Endothelial cell of umbilical vein (primary cell): ENCODE data around the gene LIPG. TPM values are rescaled to one million over a fixed set of nuclear protein-coding genes. Genes with fewer than 3 reads are reported as not detected.
"Not testable (repeated sequence)": the region's sequence is repeated elsewhere in the genome, so short reads cannot be mapped to it uniquely, and the experiment has no call there.

ENCODE experiments used
- BruUV-seq: library from RNA; stranded (reverse); fragments of 400-500 nt; replicated peaks from 2 replicates; lab custom pipeline; 2021; lab: Mats Ljungman, UMichigan
- CTCF ChIA-PET: fragments of 300-600, 350-600 bp; sonication (Branson Sonifier 250); formaldehyde crosslinking; loops from one replicate; lab custom pipeline; 2021; ENCODE audit warnings: antibody characterized with exemption, inconsistent platforms; lab: Charles Lee
- POLR2A ChIA-PET: fragments of 300-600, 350-600 bp; sonication (Branson Sonifier 250); formaldehyde crosslinking; loops from one replicate; lab custom pipeline; 2021; ENCODE audit warnings: antibody characterized with exemption, inconsistent platforms; lab: Charles Lee
- DNase-seq: peaks from one replicate; pipeline ENCODE4 v3.0.0-alpha.2; 2011; ENCODE audit warnings: low read depth, low spot score
- FAIRE-seq: peaks from 2 replicates; lab custom pipeline; 2011; peaks lifted over from hg19 to GRCh38; lab: Jason Lieb, UNC
- H2AFZ ChIP-seq: 2 replicates; pipeline ENCODE4 v1.6.0; 2012; ENCODE audit warnings: low read depth, low read length, control low read depth, inconsistent platforms
- H3K27ac ChIP-seq: 2 replicates; pipeline ENCODE4 v1.5.1; 2011; ENCODE audit warnings: low read depth, mild to moderate bottlenecking, control low read depth, low read length, moderate library complexity; ENCODE audit not compliant: insufficient read depth
- H3K27me3 ChIP-seq, 2 experiments: 2 replicates each; pipeline versions ENCODE4 v1.6.0 to v1.6.1; 2011; ENCODE audit warnings: low read length in 2 of 2, mixed read lengths in 1 of 2; ENCODE audit not compliant: control insufficient read depth in 2 of 2, insufficient read depth in 2 of 2
- H3K36me3 ChIP-seq, 2 experiments: 2 replicates in 1 of 2; 3 replicates in 1 of 2; pipeline ENCODE4 v1.5.1; 2011; ENCODE audit warnings: low read length in 2 of 2, mild to moderate bottlenecking in 1 of 2, moderate library complexity in 1 of 2; ENCODE audit not compliant: control insufficient read depth in 2 of 2, insufficient read depth in 2 of 2; ENCODE audit errors: extremely low read depth in 1 of 2
- H3K4me1 ChIP-seq: 3 replicates; pipeline ENCODE4 v1.5.1; 2011; ENCODE audit warnings: mild to moderate bottlenecking, low read length; ENCODE audit not compliant: control insufficient read depth, insufficient read depth; ENCODE audit errors: extremely low read depth
- H3K4me2 ChIP-seq: 2 replicates; pipeline ENCODE4 v1.6.1; 2011; ENCODE audit warnings: low read length, control low read depth, mixed read lengths; ENCODE audit not compliant: insufficient read depth
- H3K4me3 ChIP-seq, 3 experiments: fragments of 200-600 bp in 1 of 3; sonication (generic), shearing (Covaris generic) in 1 of 3; replicated peaks in 1 of 3; 2 replicates each; pipeline ENCODE4 v1.5.1; 2011 to 2016; ENCODE audit warnings: control low read depth in 3 of 3, low read length in 3 of 3, mild to moderate bottlenecking in 2 of 3, inconsistent platforms in 1 of 3, low read depth in 1 of 3, moderate library complexity in 1 of 3; ENCODE audit not compliant: insufficient read depth in 1 of 3
- H3K79me2 ChIP-seq: 2 replicates; pipeline ENCODE4 v1.6.0; 2012; ENCODE audit warnings: low read length, inconsistent platforms; ENCODE audit not compliant: control insufficient read depth, insufficient read depth
- H3K9ac ChIP-seq: replicated peaks from 2 replicates; pipeline ENCODE3; 2011; ENCODE audit warnings: low read length, control low read depth; ENCODE audit not compliant: insufficient read depth; ENCODE audit errors: extremely low read depth
- H3K9me1 ChIP-seq: replicated peaks from 3 replicates; pipeline ENCODE4 v1.6.0; 2011; ENCODE audit warnings: mild to moderate bottlenecking, low read length; ENCODE audit not compliant: control insufficient read depth, insufficient read depth; ENCODE audit errors: extremely low read depth
- H3K9me3 ChIP-seq: replicated peaks from 2 replicates; pipeline ENCODE4 v1.5.1; 2012; ENCODE audit warnings: low read length, inconsistent platforms; ENCODE audit not compliant: control insufficient read depth, insufficient read depth
- H4K20me1 ChIP-seq: replicated peaks from 2 replicates; pipeline ENCODE3; 2011; ENCODE audit warnings: mild to moderate bottlenecking, low read length; ENCODE audit not compliant: control insufficient read depth, insufficient read depth; ENCODE audit errors: extremely low read depth
- CTCF ChIP-seq, 2 donors: IDR thresholded peaks; 1 replicate in 1 of 2; 2 replicates in 1 of 2; pipeline ENCODE4 v1.5.1; 2011; ENCODE audit warnings: low read length in 2 of 2, mild to moderate bottlenecking in 2 of 2, moderate library complexity in 2 of 2, control low read depth in 1 of 2, inconsistent platforms in 1 of 2, low read depth in 1 of 2; ENCODE audit not compliant: insufficient read depth in 1 of 2; ENCODE audit errors: extremely low read depth in 1 of 2
- EZH2 ChIP-seq: IDR thresholded peaks from 2 replicates; pipeline ENCODE4 v1.6.1; 2012; ENCODE audit warnings: borderline replicate concordance, low read depth, mild to moderate bottlenecking, moderate library complexity, low read length, inconsistent platforms; ENCODE audit not compliant: severe bottlenecking
- FOS ChIP-seq: IDR thresholded peaks from 2 replicates; pipeline ENCODE4 v1.6.1; 2011; ENCODE audit warnings: mild to moderate bottlenecking, low read length, moderate library complexity, borderline replicate concordance; ENCODE audit not compliant: insufficient read depth
- GATA2 ChIP-seq: IDR thresholded peaks from 2 replicates; pipeline ENCODE4 v1.7.0; 2011; ENCODE audit warnings: low read depth, mild to moderate bottlenecking, moderate library complexity, mixed read lengths, low read length; ENCODE audit not compliant: insufficient read length, insufficient read depth
- JUN ChIP-seq: IDR thresholded peaks from 2 replicates; pipeline ENCODE4 v1.6.1; 2011; ENCODE audit warnings: borderline replicate concordance, low read depth; ENCODE audit not compliant: insufficient read length, insufficient read depth
- MYC ChIP-seq: IDR thresholded peaks from one replicate; pipeline ENCODE4 v1.6.1; 2011; ENCODE audit warnings: mild to moderate bottlenecking, low read depth, low read length
- POLR2A ChIP-seq: IDR thresholded peaks from 2 replicates; pipeline ENCODE4 v1.6.1; 2012; ENCODE audit warnings: low read depth, mild to moderate bottlenecking, control low read depth, low read length
- POLR2AphosphoS5 ChIP-seq: IDR thresholded peaks from 2 replicates; pipeline ENCODE4 v1.6.1; 2012; ENCODE audit warnings: low read depth, mild to moderate bottlenecking, control low read depth, low read length, moderate library complexity; ENCODE audit not compliant: insufficient read depth
- dilution Hi-C: fragments of 300-500 bp; cut with MboI; formaldehyde crosslinking; loops from one replicate; pipeline ENCODE4 v1.15.0; 2019; ENCODE audit warnings: low sequenced_read_pairs; ENCODE audit not compliant: extremely low pct_ligation_motif_present
- intact Hi-C: fragments of 100-400 bp; cut with micrococcal nuclease; formaldehyde crosslinking; loops from one replicate; pipeline ENCODE4 v1.10.0; 2022
- polyA plus RNA-seq, 4 experiments: library from polyadenylated mRNA; depleted of rRNA in 3 of 4; stranded (reverse) in 3 of 4; unstranded in 1 of 4; fragments of >200 nt; gene quantifications; 2 replicates each; pipeline versions ENCODE4 v1.2.1 to v1.2.3, GENCODE V29; 2011 to 2012; ENCODE audit warnings: missing spikeins in 1 of 4
- total RNA-seq: library from RNA; stranded (reverse); gene quantifications from 2 replicates; pipeline ENCODE4 v1.2.3, GENCODE V29; 2021
- TF ChIP-seq, protein P1 (sequence below): IDR thresholded peaks from 2 replicates; pipeline ENCODE4 v1.6.1; 2011; ENCODE audit not compliant: insufficient read depth, insufficient read length

The LIPG gene
- total and polyA plus RNA-seq, 2 donors (not counting 3 experiments of a cell fraction or from before 2014, with no cell fraction given), result 80.6 to 86.3 TPM

DNA sequence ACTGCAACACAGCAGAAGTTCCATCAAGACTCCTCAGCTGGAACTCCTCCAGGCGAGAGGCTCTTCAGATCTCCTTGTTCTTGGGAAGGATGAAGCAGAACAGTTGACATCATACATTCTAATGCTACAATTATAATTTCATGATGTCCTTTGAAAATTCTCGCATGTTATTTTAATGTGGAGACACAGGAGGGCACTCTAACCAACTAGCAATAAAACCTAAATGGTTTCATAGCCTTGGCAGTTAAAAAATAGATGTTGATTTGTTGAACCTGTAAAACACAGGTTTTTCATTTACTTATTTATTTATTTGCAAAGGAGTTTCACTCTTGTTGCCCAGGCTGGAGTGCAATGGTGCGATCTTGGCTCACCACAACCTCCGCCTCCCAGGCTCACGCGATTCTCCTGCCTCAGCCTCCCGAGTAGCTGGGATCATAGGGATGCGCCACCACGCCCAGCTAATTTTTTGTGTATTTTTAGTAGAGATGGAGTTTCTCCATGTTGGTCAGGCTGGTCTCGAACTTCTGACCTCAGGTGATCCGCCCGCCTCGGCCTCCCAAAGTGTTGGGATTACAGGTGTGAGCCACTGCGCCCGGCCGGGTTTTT lies 2.4 kb upstream of the LIPG start:
- dilution Hi-C loops, H3K9ac ChIP-seq, H3K9me1 ChIP-seq, H3K9me3 ChIP-seq, BruUV-seq, H4K20me1 ChIP-seq, H3K4me3 ChIP-seq, H3K27me3 ChIP-seq, H3K36me3 ChIP-seq, H3K4me2 ChIP-seq, H2AFZ ChIP-seq, H3K27ac ChIP-seq: not testable (repeated sequence)
- Histone ChIP-seq H3K4me1 (peaks cover 23% of the 10 kb centered on the region), H3K79me2 (peaks cover 34% of the 10 kb centered on the region)
- peak; percentile 51 for DNase-seq
- ChIA-PET CTCF (interaction anchor here (0.7 to 7.6 kb wide), 18 partner anchors 11 to 301 kb away, joined by 3 to 162 read pairs (median 6); no protein-coding TSS in a partner anchor), POLR2A (interaction anchor here (1.1 kb wide), 1 partner anchor 335 kb away, joined by 3 read pairs; no protein-coding TSS in a partner anchor)
- intact Hi-C loops, result loop anchor here (1.0 kb wide), 5 partner anchors 49 to 299 kb away; no protein-coding TSS in a partner anchor
- peak; percentile 18 to 22 for TF ChIP-seq CTCF (IDR thresholded peaks at IDR 0.05; ENCODE audit: extremely low read depth in 1 of 2, insufficient read depth in 1 of 2, low read depth in 1 of 2, low read length in 2 of 2)
- peak; percentile 35 for FAIRE-seq

DNA sequence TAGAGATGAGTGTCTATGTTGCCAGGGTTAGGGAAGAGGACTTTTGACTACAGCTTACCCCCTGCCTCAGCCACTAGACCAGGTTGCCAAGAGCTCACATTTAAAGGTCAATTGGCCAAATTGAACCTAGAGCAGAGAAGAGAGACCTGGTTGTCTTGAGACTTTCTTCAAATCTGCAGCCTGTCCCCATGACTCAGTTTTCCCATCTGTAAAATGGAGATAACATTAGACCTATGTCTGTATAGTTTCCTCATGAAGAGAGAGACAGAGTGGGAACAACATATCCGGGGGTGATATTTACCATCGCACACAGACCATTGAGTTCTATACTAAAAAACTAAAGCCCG lies 1.6 kb upstream of the LIPG start:
- peak overlapping the region in 1 of 3 experiments; percentile 83 for H3K4me3 ChIP-seq
- FAIRE-seq, result no peak

More for the DNA sequence above, 1.6 kb upstream of the LIPG start:
- dilution Hi-C loops, result no loop called here
- intact Hi-C loops, result loop anchor here (5.0 kb wide), 1 partner anchor 87 kb away; no protein-coding TSS in a partner anchor
- TF ChIP-seq JUN (no peak), EZH2 (no peak), FOS (no peak), POLR2AphosphoS5 (no peak), GATA2 (no peak), MYC (no peak), POLR2A (no peak), CTCF (IDR thresholded peaks at IDR 0.05; ENCODE audit: extremely low read depth in 1 of 2, insufficient read depth in 1 of 2, low read depth in 1 of 2, low read length in 2 of 2) (no peak)
- TF ChIP-seq, protein P1, sequence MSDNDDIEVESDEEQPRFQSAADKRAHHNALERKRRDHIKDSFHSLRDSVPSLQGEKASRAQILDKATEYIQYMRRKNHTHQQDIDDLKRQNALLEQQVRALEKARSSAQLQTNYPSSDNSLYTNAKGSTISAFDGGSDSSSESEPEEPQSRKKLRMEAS, result no peak
- Histone ChIP-seq H3K27me3 (no peaks in the 10 kb centered on the region), H2AFZ (peak overlapping the region; percentile 74), H3K9ac (peak overlapping the region; percentile 67), H3K4me2 (peak overlapping the region; percentile 93), H4K20me1 (no peaks in the 10 kb centered on the region), H3K36me3 (no peaks in the 10 kb centered on the region), H3K9me3 (no peaks in the 10 kb centered on the region), H3K4me1 (peaks cover 31% of the 10 kb centered on the region), H3K79me2 (peaks cover 42% of the 10 kb centered on the region), H3K27ac (no peak overlapping the region), H3K9me1 (no peaks in the 10 kb centered on the region)
- BruUV-seq, result no TSS peak
- POLR2A ChIA-PET, result interaction anchor here (1.1 kb wide), 1 partner anchor 334 kb away, joined by 3 read pairs; no protein-coding TSS in a partner anchor
- CTCF ChIA-PET, result interaction anchor here (0.9 to 7.6 kb wide), 16 partner anchors 23 to 300 kb away, joined by 3 to 162 read pairs (median 7); no protein-coding TSS in a partner anchor
- no peak for DNase-seq
